Endodermal cell (in vitro differentiated cells): ENCODE data around the gene JMJD6. TPM values are rescaled to one million over a fixed set of nuclear protein-coding genes. Genes with fewer than 3 reads are reported as not detected.

Experiments used
- DNase-seq: peaks from one replicate; pipeline ENCODE4 v3.0.0-alpha.2; 2017
- H3K27ac ChIP-seq: 2 replicates; pipeline ENCODE4 v1.5.1; 2013; ENCODE audit warnings: mild to moderate bottlenecking, low read depth, low read length, moderate library complexity
- H3K27me3 ChIP-seq: 2 replicates; pipeline ENCODE4 v1.6.1; 2013; ENCODE audit warnings: mild to moderate bottlenecking, low read length, moderate library complexity; ENCODE audit not compliant: insufficient read depth, control insufficient read depth, poor library complexity, severe bottlenecking
- H3K36me3 ChIP-seq: 2 replicates; pipeline ENCODE4 v1.7.0; 2013; ENCODE audit warnings: mild to moderate bottlenecking, low read length, moderate library complexity; ENCODE audit not compliant: control insufficient read depth, insufficient read depth
- H3K4me1 ChIP-seq: one replicate; pipeline ENCODE4 v1.7.0; 2013; ENCODE audit warnings: low read length; ENCODE audit not compliant: control insufficient read depth, insufficient read depth
- H3K4me3 ChIP-seq: 2 replicates; pipeline ENCODE4 v1.5.1; 2013; ENCODE audit warnings: mild to moderate bottlenecking, low read length, moderate library complexity
- H3K9ac ChIP-seq: 2 replicates; pipeline ENCODE4 v1.6.1; 2013; ENCODE audit warnings: mild to moderate bottlenecking, low read length, moderate library complexity; ENCODE audit not compliant: poor library complexity, severe bottlenecking; ENCODE audit errors: extremely low read depth
- H3K9me3 ChIP-seq: 2 replicates; pipeline ENCODE4 v1.6.1; 2013; ENCODE audit warnings: mild to moderate bottlenecking, low read length, moderate library complexity; ENCODE audit not compliant: control insufficient read depth
- H3K27ac Mint-ChIP-seq: 2 replicates; pipeline ENCODE4 v1.8.0; 2020; ENCODE audit warnings: mixed read lengths
- H3K27me3 Mint-ChIP-seq: 2 replicates; pipeline ENCODE4 v1.8.0; 2021; ENCODE audit warnings: mild to moderate bottlenecking, mixed read lengths; ENCODE audit not compliant: insufficient read depth
- H3K36me3 Mint-ChIP-seq: 2 replicates; pipeline ENCODE4 v1.8.0; 2020; ENCODE audit warnings: low read depth, mixed read lengths
- H3K4me1 Mint-ChIP-seq: 2 replicates; pipeline ENCODE4 v1.8.0; 2020; ENCODE audit warnings: mixed read lengths
- H3K4me3 Mint-ChIP-seq: 2 replicates; pipeline ENCODE4 v1.8.0; 2020; ENCODE audit warnings: mild to moderate bottlenecking, moderate library complexity, mixed read lengths
- H3K9me3 Mint-ChIP-seq: 2 replicates; pipeline ENCODE4 v1.8.0; 2020; ENCODE audit warnings: mild to moderate bottlenecking, mixed read lengths
- WGBS, 2 experiments: methylation state at CpG; one replicate each; pipeline versions ENCODE4 v1.1.5 to v1.1.7; 2013; ENCODE audit warnings: missing lambda C conversion rate in 2 of 2, mixed read lengths in 1 of 2; ENCODE audit not compliant: insufficient coverage in 1 of 2, insufficient read length in 1 of 2; 5-methylcytosine and 5-hydroxymethylcytosine counted together
- total RNA-seq, 2 donors: library from RNA; stranded (reverse); fragmentation: NEBNext Ultra II Directional in 1 of 2; extraction: Animal tissue kit (Norgen Biotek cat#: 25700) in 1 of 2; gene quantifications; 2 replicates in 1 of 2; 3 replicates in 1 of 2; pipeline ENCODE4 v1.2.1, GENCODE V29; 2021
- TF ChIP-seq, protein P1 (sequence below): fragments of 200-600 bp; sonication (generic); conservative IDR thresholded peaks from 2 replicates; pipeline ENCODE4 v1.5.0; 2021; ENCODE audit warnings: antibody characterized with exemption, mild to moderate bottlenecking

The JMJD6 gene
- total RNA-seq, 2 donors from 2014 or later: 17.0 to 20.3 TPM

GRCh38 chr17:76677406-76677805, 49.0 kb downstream of the JMJD6 start:
- peaks cover 9% of the 10 kb centered on the region for H3K36me3 ChIP-seq
- no peak overlapping the region for H3K4me3 Mint-ChIP-seq
- peaks cover 3% of the 10 kb centered on the region for H3K9me3 Mint-ChIP-seq
- peaks cover 2% of the 10 kb centered on the region for H3K27me3 Mint-ChIP-seq
- no peak overlapping the region for H3K27ac ChIP-seq
- H3K4me3 ChIP-seq: no peak overlapping the region
- no peak overlapping the region for H3K9ac ChIP-seq
- TF ChIP-seq, protein P1, sequence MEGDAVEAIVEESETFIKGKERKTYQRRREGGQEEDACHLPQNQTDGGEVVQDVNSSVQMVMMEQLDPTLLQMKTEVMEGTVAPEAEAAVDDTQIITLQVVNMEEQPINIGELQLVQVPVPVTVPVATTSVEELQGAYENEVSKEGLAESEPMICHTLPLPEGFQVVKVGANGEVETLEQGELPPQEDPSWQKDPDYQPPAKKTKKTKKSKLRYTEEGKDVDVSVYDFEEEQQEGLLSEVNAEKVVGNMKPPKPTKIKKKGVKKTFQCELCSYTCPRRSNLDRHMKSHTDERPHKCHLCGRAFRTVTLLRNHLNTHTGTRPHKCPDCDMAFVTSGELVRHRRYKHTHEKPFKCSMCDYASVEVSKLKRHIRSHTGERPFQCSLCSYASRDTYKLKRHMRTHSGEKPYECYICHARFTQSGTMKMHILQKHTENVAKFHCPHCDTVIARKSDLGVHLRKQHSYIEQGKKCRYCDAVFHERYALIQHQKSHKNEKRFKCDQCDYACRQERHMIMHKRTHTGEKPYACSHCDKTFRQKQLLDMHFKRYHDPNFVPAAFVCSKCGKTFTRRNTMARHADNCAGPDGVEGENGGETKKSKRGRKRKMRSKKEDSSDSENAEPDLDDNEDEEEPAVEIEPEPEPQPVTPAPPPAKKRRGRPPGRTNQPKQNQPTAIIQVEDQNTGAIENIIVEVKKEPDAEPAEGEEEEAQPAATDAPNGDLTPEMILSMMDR: no peak
- peak; percentile 28 for DNase-seq
- peaks cover 11% of the 10 kb centered on the region for H3K36me3 Mint-ChIP-seq
- H3K4me1 ChIP-seq: no peaks in the 10 kb centered on the region
- peaks cover 4% of the 10 kb centered on the region for H3K4me1 Mint-ChIP-seq
- no peaks in the 10 kb centered on the region for H3K9me3 ChIP-seq
- H3K27me3 ChIP-seq: no peaks in the 10 kb centered on the region
- H3K27ac Mint-ChIP-seq: no peak overlapping the region
- 93 to 99% methylated on average over 13 to 16 of the region's 16 CpGs for WGBS, 2 experiments

GRCh38 chr17:76676629-76677028, 49.8 kb downstream of the JMJD6 start:
- H3K4me3 Mint-ChIP-seq: no peak overlapping the region
- peaks cover 2% of the 10 kb centered on the region for H3K27me3 Mint-ChIP-seq
- Histone ChIP-seq H3K4me1 (no peaks in the 10 kb centered on the region), H3K27ac (no peak overlapping the region), H3K9me3 (no peaks in the 10 kb centered on the region), H3K27me3 (no peaks in the 10 kb centered on the region), H3K9ac (no peak overlapping the region), H3K36me3 (peaks cover 8% of the 10 kb centered on the region), H3K4me3 (no peak overlapping the region)
- H3K9me3 Mint-ChIP-seq: peaks cover 3% of the 10 kb centered on the region
- H3K36me3 Mint-ChIP-seq: peaks cover 6% of the 10 kb centered on the region
- H3K4me1 Mint-ChIP-seq: peaks cover 7% of the 10 kb centered on the region
- no peak overlapping the region for H3K27ac Mint-ChIP-seq
- peak; percentile 19 for DNase-seq
- 96 to 100% methylated on average over 5 to 6 of the region's 6 CpGs for WGBS, 2 experiments
- TF ChIP-seq, protein P1: no peak

DNA sequence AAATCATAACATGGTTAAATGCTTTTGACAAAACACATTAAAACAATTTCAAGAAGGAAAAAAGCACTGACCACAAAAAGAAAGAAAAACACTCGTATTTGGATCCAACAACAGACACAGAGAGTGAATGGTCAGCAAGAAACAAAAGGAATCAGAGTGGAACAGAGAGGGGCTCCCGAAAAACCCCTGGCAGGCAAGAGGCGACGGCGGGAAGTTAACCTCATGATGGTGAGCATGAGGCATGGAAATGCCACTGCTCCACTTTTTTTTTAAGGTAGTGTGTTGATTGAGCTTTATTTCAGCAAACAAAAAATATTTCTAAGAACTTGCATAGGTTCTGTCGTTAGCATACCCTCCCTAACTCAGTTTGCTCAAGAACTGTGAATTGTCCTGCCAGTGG, 50.8 kb downstream of the JMJD6 start:
- H3K27me3 Mint-ChIP-seq: peaks cover 2% of the 10 kb centered on the region
- TF ChIP-seq, protein P1: no peak
- Histone ChIP-seq H3K4me3 (no peak overlapping the region), H3K9ac (no peak overlapping the region), H3K27ac (no peak overlapping the region), H3K9me3 (no peaks in the 10 kb centered on the region), H3K27me3 (no peaks in the 10 kb centered on the region), H3K36me3 (peaks cover 4% of the 10 kb centered on the region), H3K4me1 (no peaks in the 10 kb centered on the region)
- no peak overlapping the region for H3K4me3 Mint-ChIP-seq
- peaks cover 3% of the 10 kb centered on the region for H3K9me3 Mint-ChIP-seq
- H3K36me3 Mint-ChIP-seq: peaks cover 3% of the 10 kb centered on the region
- no peak overlapping the region for H3K27ac Mint-ChIP-seq
- H3K4me1 Mint-ChIP-seq: peaks cover 12% of the 10 kb centered on the region
- peak; percentile 17 for DNase-seq
- 92 to 99% methylated on average over 6 of the region's 6 CpGs for WGBS, 2 experiments
